GM23338 (cell line): ENCODE results near the gene COBL. TPM values are rescaled to one million over a fixed set of nuclear protein-coding genes. Genes with fewer than 3 reads are reported as not detected.

Experiments used
- ATAC-seq: fragments of 200-7000 bp; cut with Tn5 transposase; 3 replicates; pipeline ENCODE4 v1.9.1; 2020
- DNase-seq: peaks from one replicate; pipeline ENCODE4 v3.0.0-alpha.2; 2015; ENCODE audit warnings: low spot score
- H2AFZ ChIP-seq: fragments of 200-600 bp; sonication (generic); 2 replicates; pipeline ENCODE4 v1.8.0; 2016; ENCODE audit warnings: antibody characterized with exemption, mild to moderate bottlenecking, moderate library complexity
- H3F3A ChIP-seq: fragments of 200-600 bp; sonication (generic); replicated peaks from 2 replicates; pipeline ENCODE4 v1.8.0; 2017; ENCODE audit warnings: antibody characterized with exemption, mixed run types, low read depth
- H3K27ac ChIP-seq: fragments of 200-600 bp; sonication (generic); 2 replicates; pipeline ENCODE4 v1.6.1; 2016; ENCODE audit warnings: low read depth
- H3K27me3 ChIP-seq: fragments of 200-600 bp; sonication (generic); 2 replicates; pipeline ENCODE4 v1.8.0; 2016; ENCODE audit warnings: mild to moderate bottlenecking, mixed run types, moderate library complexity; ENCODE audit not compliant: insufficient read depth
- H3K36me3 ChIP-seq: fragments of 200-600 bp; sonication (generic); 2 replicates; pipeline ENCODE4 v1.8.0; 2016; ENCODE audit warnings: mild to moderate bottlenecking; ENCODE audit not compliant: insufficient read depth
- H3K4me1 ChIP-seq: fragments of 200-600 bp; sonication (generic); 2 replicates; pipeline ENCODE4 v1.8.0; 2016; ENCODE audit warnings: mild to moderate bottlenecking, moderate library complexity; ENCODE audit not compliant: insufficient read depth
- H3K4me2 ChIP-seq: fragments of 200-600 bp; sonication (generic); 2 replicates; pipeline ENCODE4 v1.7.1; 2017; ENCODE audit warnings: mixed run types
- H3K4me3 ChIP-seq: fragments of 200-600 bp; sonication (generic); 2 replicates; pipeline ENCODE4 v1.6.1; 2016; ENCODE audit warnings: mixed run types
- H3K79me2 ChIP-seq: fragments of 200-600 bp; sonication (generic); replicated peaks from 2 replicates; pipeline ENCODE4 v1.8.0; 2017; ENCODE audit warnings: mild to moderate bottlenecking; ENCODE audit not compliant: insufficient read depth
- H3K9me2 ChIP-seq: fragments of 200-600 bp; sonication (generic); 2 replicates; pipeline ENCODE4 v1.8.0; 2017; ENCODE audit not compliant: insufficient read depth
- H4K20me1 ChIP-seq: fragments of 200-600 bp; sonication (generic); replicated peaks from 2 replicates; pipeline ENCODE4 v1.8.0; 2017; ENCODE audit warnings: mild to moderate bottlenecking; ENCODE audit not compliant: insufficient read depth
- H3K27ac Mint-ChIP-seq: 2 replicates; pipeline ENCODE4 v1.8.0; 2020; ENCODE audit warnings: inconsistent platforms, mild to moderate bottlenecking, moderate library complexity, mixed read lengths
- H3K27me3 Mint-ChIP-seq: 3 replicates; pipeline ENCODE4 v1.8.0; 2022; ENCODE audit warnings: low read depth, mild to moderate bottlenecking, moderate library complexity, mixed read lengths, inconsistent platforms; ENCODE audit not compliant: insufficient read depth, poor library complexity
- H3K36me3 Mint-ChIP-seq: 3 replicates; pipeline ENCODE4 v1.8.0; 2021; ENCODE audit warnings: low read depth, mild to moderate bottlenecking, inconsistent platforms, moderate library complexity, mixed read lengths
- H3K4me1 Mint-ChIP-seq: 3 replicates; pipeline ENCODE4 v1.8.0; 2020; ENCODE audit warnings: mild to moderate bottlenecking, inconsistent platforms, mixed read lengths
- H3K4me3 Mint-ChIP-seq: 3 replicates; pipeline ENCODE4 v1.8.0; 2021; ENCODE audit warnings: moderate library complexity, mild to moderate bottlenecking, inconsistent platforms, mixed read lengths
- H3K9me3 Mint-ChIP-seq: 3 replicates; pipeline ENCODE4 v1.8.0; 2020; ENCODE audit warnings: moderate library complexity, mild to moderate bottlenecking, inconsistent platforms, mixed read lengths
- CREB1 ChIP-seq: fragments of 250-450 bp; sonication (Bioruptor Pico); IDR thresholded peaks from 2 replicates; pipeline ENCODE4 v1.5.0; 2020; ENCODE audit warnings: low read depth, mild to moderate bottlenecking, moderate library complexity
- EZH2 ChIP-seq: fragments of 200-600 bp; sonication (generic); IDR thresholded peaks from one replicate; pipeline ENCODE4 v1.8.0; 2017; ENCODE audit warnings: antibody characterized with exemption, mild to moderate bottlenecking, low read depth; ENCODE audit not compliant: unreplicated experiment
- EZH2phosphoT487 ChIP-seq: fragments of 200-600 bp; sonication (generic); IDR thresholded peaks from one replicate; pipeline ENCODE4 v1.8.1; 2018; ENCODE audit warnings: antibody characterized with exemption; ENCODE audit not compliant: unreplicated experiment
- NANOG ChIP-seq: IDR thresholded peaks from 2 replicates; pipeline ENCODE4 v1.6.1; 2016; ENCODE audit warnings: antibody characterized with exemption, borderline replicate concordance
- ZNF331 ChIP-seq: fragments of 250-450 bp; sonication (Bioruptor Pico); IDR thresholded peaks from 2 replicates; pipeline ENCODE4 v1.5.0; 2020; ENCODE audit warnings: low read depth, mild to moderate bottlenecking, moderate library complexity
- polyA plus RNA-seq: library from polyadenylated mRNA; unstranded; fragments of >200 nt; fragmentation: Nextera tagmentation; extraction: Ambion mirVana; gene quantifications from 2 replicates; pipeline ENCODE4 v1.2.1, GENCODE V29; 2016
- total RNA-seq: library from RNA; depleted of rRNA; stranded (reverse); fragments of >200 nt; shearing (Covaris generic); gene quantifications from 2 replicates; pipeline ENCODE4 v1.2.3, GENCODE V29; 2014
- TF ChIP-seq, protein P1 (sequence below), 2 experiments: fragments of 200-600 bp in 1 of 2; sonication (generic) in 1 of 2; conservative IDR thresholded peaks; 2 replicates each; pipeline versions ENCODE4 v1.5.1 to v1.6.1; 2016 to 2017; ENCODE audit warnings: antibody characterized with exemption in 2 of 2, low read depth in 2 of 2, mild to moderate bottlenecking in 2 of 2, moderate library complexity in 1 of 2
- TF ChIP-seq, protein P2 (sequence below): IDR thresholded peaks from one replicate; pipeline ENCODE4 v1.6.1; 2018; ENCODE audit warnings: antibody characterized with exemption; ENCODE audit not compliant: unreplicated experiment
- TF ChIP-seq, protein P3 (sequence below): IDR thresholded peaks from 2 replicates; pipeline ENCODE4 v1.6.1; 2016; ENCODE audit warnings: antibody characterized with exemption

The COBL gene
- total and polyA plus RNA-seq, 2 experiments from 2014 or later: 18.3 to 51.9 TPM

DNA sequence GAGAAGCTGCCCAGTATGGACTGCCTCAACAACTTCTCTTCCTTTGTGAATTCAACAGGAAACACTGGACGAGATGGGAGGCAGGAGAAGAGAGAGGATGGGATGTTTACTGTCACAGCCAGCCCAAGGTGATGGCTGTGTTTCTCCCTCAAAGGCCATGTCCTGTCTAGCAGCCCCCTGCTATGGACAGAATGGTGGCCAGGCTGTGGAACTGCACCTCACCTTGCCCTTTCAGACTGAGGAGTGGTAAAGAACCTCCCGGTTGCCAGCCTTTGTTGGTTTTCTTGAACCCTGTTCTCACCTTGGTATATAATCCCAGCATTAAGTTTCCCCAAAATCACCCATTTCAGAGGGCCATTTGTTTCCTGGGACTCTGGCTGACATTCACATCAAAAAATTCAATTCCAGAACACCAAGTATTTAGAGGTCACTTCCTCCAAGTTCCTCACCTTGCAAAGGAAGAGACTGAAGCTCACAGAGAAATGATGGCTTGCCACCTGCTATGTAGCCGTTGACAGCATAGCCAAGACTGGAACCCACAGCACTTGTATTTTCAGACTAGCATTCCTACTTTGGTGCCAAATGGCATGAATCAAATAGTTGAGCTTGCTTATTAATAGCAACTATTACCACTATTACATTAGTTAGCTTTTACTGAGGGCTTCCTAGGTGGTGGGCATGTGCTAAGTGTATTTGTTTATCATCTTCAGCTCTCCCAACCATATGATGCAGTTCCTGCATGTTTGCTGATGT, 309.9 kb downstream of the COBL start:
- ATAC-seq (peak; percentile 79), DNase-seq (peak; percentile 39)
- H3K36me3 ChIP-seq: no peaks in the 10 kb centered on the region
- no peaks in the 10 kb centered on the region for H3K4me1 Mint-ChIP-seq
- no peak overlapping the region for H3K27ac Mint-ChIP-seq
- peaks cover under 1% of the 10 kb centered on the region; the same call in 1 of the 2 replicates for H3K9me2 ChIP-seq
- no peaks in the 10 kb centered on the region for H3F3A ChIP-seq
- H3K27me3 Mint-ChIP-seq: peaks cover 2% of the 10 kb centered on the region
- no peaks in the 10 kb centered on the region for H3K4me1 ChIP-seq
- no peak overlapping the region for H3K4me2 ChIP-seq
- H3K36me3 Mint-ChIP-seq: no peaks in the 10 kb centered on the region
- H3K27me3 ChIP-seq: no peaks in the 10 kb centered on the region
- H4K20me1 ChIP-seq: no peaks in the 10 kb centered on the region
- TF ChIP-seq ZNF331 (CRISPR knock-in tag): no peak
- TF ChIP-seq EZH2: no peak
- no peak for TF ChIP-seq CREB1 (CRISPR knock-in tag)
- no peak for TF ChIP-seq NANOG
- TF ChIP-seq, protein P1, sequence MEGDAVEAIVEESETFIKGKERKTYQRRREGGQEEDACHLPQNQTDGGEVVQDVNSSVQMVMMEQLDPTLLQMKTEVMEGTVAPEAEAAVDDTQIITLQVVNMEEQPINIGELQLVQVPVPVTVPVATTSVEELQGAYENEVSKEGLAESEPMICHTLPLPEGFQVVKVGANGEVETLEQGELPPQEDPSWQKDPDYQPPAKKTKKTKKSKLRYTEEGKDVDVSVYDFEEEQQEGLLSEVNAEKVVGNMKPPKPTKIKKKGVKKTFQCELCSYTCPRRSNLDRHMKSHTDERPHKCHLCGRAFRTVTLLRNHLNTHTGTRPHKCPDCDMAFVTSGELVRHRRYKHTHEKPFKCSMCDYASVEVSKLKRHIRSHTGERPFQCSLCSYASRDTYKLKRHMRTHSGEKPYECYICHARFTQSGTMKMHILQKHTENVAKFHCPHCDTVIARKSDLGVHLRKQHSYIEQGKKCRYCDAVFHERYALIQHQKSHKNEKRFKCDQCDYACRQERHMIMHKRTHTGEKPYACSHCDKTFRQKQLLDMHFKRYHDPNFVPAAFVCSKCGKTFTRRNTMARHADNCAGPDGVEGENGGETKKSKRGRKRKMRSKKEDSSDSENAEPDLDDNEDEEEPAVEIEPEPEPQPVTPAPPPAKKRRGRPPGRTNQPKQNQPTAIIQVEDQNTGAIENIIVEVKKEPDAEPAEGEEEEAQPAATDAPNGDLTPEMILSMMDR (conservative IDR thresholded peaks at IDR 0.05; ENCODE audit: low read depth in 2 of 2): peak in 1 of 2 experiments; percentile 8; a peak in 2 of 4 replicates
- TF ChIP-seq, protein P2, sequence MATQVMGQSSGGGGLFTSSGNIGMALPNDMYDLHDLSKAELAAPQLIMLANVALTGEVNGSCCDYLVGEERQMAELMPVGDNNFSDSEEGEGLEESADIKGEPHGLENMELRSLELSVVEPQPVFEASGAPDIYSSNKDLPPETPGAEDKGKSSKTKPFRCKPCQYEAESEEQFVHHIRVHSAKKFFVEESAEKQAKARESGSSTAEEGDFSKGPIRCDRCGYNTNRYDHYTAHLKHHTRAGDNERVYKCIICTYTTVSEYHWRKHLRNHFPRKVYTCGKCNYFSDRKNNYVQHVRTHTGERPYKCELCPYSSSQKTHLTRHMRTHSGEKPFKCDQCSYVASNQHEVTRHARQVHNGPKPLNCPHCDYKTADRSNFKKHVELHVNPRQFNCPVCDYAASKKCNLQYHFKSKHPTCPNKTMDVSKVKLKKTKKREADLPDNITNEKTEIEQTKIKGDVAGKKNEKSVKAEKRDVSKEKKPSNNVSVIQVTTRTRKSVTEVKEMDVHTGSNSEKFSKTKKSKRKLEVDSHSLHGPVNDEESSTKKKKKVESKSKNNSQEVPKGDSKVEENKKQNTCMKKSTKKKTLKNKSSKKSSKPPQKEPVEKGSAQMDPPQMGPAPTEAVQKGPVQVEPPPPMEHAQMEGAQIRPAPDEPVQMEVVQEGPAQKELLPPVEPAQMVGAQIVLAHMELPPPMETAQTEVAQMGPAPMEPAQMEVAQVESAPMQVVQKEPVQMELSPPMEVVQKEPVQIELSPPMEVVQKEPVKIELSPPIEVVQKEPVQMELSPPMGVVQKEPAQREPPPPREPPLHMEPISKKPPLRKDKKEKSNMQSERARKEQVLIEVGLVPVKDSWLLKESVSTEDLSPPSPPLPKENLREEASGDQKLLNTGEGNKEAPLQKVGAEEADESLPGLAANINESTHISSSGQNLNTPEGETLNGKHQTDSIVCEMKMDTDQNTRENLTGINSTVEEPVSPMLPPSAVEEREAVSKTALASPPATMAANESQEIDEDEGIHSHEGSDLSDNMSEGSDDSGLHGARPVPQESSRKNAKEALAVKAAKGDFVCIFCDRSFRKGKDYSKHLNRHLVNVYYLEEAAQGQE: no peak
- no peaks in the 10 kb centered on the region for H3K9me3 Mint-ChIP-seq
- H2AFZ ChIP-seq: no peak overlapping the region
- H3K27ac ChIP-seq: no peak overlapping the region
- H3K4me3 Mint-ChIP-seq: no peak overlapping the region
- H3K4me3 ChIP-seq: no peak overlapping the region
- no peaks in the 10 kb centered on the region for H3K79me2 ChIP-seq

DNA sequence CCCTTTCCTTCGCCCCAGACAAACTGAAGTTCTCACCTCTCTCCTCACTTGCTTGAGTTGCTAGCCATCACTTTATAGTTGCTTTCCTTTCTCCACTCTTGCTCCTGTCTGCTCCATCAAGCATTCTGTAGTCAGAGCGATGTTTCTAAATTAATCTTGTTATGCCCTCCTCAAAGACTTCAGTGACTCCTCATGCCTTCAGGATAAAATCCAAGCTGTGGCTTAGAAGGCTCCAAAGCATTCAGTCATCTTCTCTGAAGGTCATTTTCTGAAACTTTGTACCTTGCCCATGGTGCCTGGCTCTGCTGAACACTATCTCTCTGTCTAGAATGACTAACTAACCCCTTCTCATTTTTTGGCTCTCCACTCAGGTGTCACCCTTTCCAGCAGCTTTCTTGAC, 311.5 kb downstream of the COBL start:
- Mint-ChIP-seq H3K27me3 (peaks cover 1% of the 10 kb centered on the region), H3K27ac (no peak overlapping the region), H3K4me1 (no peaks in the 10 kb centered on the region), H3K36me3 (peaks cover 5% of the 10 kb centered on the region; the same call in 2 of the 3 replicates), H3K4me3 (no peak overlapping the region), H3K9me3 (peaks cover 6% of the 10 kb centered on the region; the same call in 2 of the 3 replicates)
- no peaks in the 10 kb centered on the region for H3K9me2 ChIP-seq
- H2AFZ ChIP-seq: no peak overlapping the region
- no peak overlapping the region for H3K4me2 ChIP-seq
- no peaks in the 10 kb centered on the region for H3K79me2 ChIP-seq
- no peaks in the 10 kb centered on the region for H3K27me3 ChIP-seq
- H3K4me1 ChIP-seq: no peaks in the 10 kb centered on the region
- no peak overlapping the region for H3K4me3 ChIP-seq
- no peak for DNase-seq
- H3F3A ChIP-seq: no peaks in the 10 kb centered on the region
- ATAC-seq: no peak
- H3K27ac ChIP-seq: no peak overlapping the region
- H4K20me1 ChIP-seq: no peaks in the 10 kb centered on the region
- peaks cover 6% of the 10 kb centered on the region; the same call in 1 of the 2 replicates for H3K36me3 ChIP-seq
- TF ChIP-seq, protein P2: no peak
- TF ChIP-seq, protein P3, sequence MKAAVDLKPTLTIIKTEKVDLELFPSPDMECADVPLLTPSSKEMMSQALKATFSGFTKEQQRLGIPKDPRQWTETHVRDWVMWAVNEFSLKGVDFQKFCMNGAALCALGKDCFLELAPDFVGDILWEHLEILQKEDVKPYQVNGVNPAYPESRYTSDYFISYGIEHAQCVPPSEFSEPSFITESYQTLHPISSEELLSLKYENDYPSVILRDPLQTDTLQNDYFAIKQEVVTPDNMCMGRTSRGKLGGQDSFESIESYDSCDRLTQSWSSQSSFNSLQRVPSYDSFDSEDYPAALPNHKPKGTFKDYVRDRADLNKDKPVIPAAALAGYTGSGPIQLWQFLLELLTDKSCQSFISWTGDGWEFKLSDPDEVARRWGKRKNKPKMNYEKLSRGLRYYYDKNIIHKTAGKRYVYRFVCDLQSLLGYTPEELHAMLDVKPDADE: no peak
- TF ChIP-seq ZNF331 (CRISPR knock-in tag) (no peak), NANOG (no peak), CREB1 (CRISPR knock-in tag) (no peak), EZH2phosphoT487 (no peak), EZH2 (no peak)
